IMR-90 (cell line): ENCODE measurements around the gene RXFP3.

Experiments used
- CEBPB ChIP-seq: IDR thresholded peaks from 2 replicates; pipeline ENCODE4 v1.6.1; 2012; ENCODE audit warnings: low read depth, low read length, improper control_type of control experiment
- MXI1 ChIP-seq: IDR thresholded peaks from 2 replicates; pipeline ENCODE4 v1.6.1; 2012; ENCODE audit warnings: low read depth, mild to moderate bottlenecking, low read length, moderate library complexity, borderline replicate concordance
- POLR2A ChIP-seq: IDR thresholded peaks from 2 replicates; pipeline ENCODE4 v1.6.1; 2012; ENCODE audit warnings: mild to moderate bottlenecking, low read depth, low read length
- RCOR1 ChIP-seq: IDR thresholded peaks from 2 replicates; pipeline ENCODE4 v1.6.1; 2012; ENCODE audit warnings: mild to moderate bottlenecking, low read length, improper control_type of control experiment; ENCODE audit not compliant: insufficient replicate concordance
- TF ChIP-seq, protein P1 (sequence below): conservative IDR thresholded peaks from 2 replicates; pipeline ENCODE4 v1.5.1; 2012; ENCODE audit warnings: mild to moderate bottlenecking, low read depth, low read length, improper control_type of control experiment
- TF ChIP-seq, protein P2 (sequence below): fragments of 150-350 bp; IDR thresholded peaks from 2 replicates; pipeline ENCODE4 v1.6.1; 2017; ENCODE audit warnings: mild to moderate bottlenecking, antibody characterized with exemption, low read length, low read depth

DNA sequence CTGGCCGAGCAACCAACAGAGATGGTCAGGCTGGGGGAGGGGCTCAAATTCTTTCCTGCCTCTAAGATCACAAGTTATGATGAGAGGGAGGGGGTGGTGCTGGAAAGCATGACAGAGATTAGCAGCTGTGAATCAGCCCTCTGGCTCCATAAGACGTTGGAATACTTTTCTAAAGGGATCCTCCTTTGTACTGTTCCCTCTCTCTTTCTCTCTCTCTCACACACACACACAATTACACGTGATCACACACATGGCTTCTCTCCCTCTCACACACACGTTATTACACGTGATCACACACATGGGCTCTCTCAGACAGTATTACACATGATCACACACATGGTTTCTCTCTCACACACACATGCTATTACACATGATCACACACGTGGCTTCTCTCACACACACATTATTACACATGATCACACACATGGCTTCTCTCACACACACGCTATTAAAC lies 48.5 kb downstream of the RXFP3 start, which contains the start of gene SLC45A2:
- TF ChIP-seq, protein P1, sequence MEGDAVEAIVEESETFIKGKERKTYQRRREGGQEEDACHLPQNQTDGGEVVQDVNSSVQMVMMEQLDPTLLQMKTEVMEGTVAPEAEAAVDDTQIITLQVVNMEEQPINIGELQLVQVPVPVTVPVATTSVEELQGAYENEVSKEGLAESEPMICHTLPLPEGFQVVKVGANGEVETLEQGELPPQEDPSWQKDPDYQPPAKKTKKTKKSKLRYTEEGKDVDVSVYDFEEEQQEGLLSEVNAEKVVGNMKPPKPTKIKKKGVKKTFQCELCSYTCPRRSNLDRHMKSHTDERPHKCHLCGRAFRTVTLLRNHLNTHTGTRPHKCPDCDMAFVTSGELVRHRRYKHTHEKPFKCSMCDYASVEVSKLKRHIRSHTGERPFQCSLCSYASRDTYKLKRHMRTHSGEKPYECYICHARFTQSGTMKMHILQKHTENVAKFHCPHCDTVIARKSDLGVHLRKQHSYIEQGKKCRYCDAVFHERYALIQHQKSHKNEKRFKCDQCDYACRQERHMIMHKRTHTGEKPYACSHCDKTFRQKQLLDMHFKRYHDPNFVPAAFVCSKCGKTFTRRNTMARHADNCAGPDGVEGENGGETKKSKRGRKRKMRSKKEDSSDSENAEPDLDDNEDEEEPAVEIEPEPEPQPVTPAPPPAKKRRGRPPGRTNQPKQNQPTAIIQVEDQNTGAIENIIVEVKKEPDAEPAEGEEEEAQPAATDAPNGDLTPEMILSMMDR: no peak
- TF ChIP-seq MXI1 (no peak), POLR2A (no peak), RCOR1 (no peak), CEBPB (no peak)
- TF ChIP-seq, protein P2, sequence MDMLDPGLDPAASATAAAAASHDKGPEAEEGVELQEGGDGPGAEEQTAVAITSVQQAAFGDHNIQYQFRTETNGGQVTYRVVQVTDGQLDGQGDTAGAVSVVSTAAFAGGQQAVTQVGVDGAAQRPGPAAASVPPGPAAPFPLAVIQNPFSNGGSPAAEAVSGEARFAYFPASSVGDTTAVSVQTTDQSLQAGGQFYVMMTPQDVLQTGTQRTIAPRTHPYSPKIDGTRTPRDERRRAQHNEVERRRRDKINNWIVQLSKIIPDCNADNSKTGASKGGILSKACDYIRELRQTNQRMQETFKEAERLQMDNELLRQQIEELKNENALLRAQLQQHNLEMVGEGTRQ: no peak
